OCI-LY1 (cell line): ENCODE data around the gene ABCB8.

Source experiments
- CTCF ChIP-seq: fragments of 200-600 bp; sonication (generic), shearing (Covaris generic); IDR thresholded peaks from 2 replicates; pipeline ENCODE4 v1.5.1; 2017; ENCODE audit warnings: mild to moderate bottlenecking, antibody characterized with exemption, low read length, moderate library complexity, mixed read lengths
- EZH2 ChIP-seq: fragments of 200-600 bp; sonication (generic), shearing (Covaris generic); IDR thresholded peaks from 2 replicates; pipeline ENCODE4 v1.8.0; 2017; ENCODE audit warnings: borderline replicate concordance, mixed run types, mild to moderate bottlenecking, antibody characterized with exemption, low read length, moderate library complexity, mixed read lengths

GRCh38 chr7:151005566-151005965 is 22.7 kb upstream of the ABCB8 start:
- TF ChIP-seq CTCF: no peak
- no peak for TF ChIP-seq EZH2
